HG03196 (cell line): Measurements from ENCODE around the gene ADPRH.

Experiments used
- ATAC-seq: cut with Tn5 transposase; IDR thresholded peaks from one replicate; pipeline ENCODE4 v1.9.1; 2021; ENCODE audit not compliant: unreplicated experiment

Gene ADPRH

GRCh38 chr3:119628390-119628789 is 49.1 kb downstream of the ADPRH start:
- peak; percentile 64 for ATAC-seq

- ATAC-seq: peak; percentile 43
These were observed 49.6 kb downstream of the ADPRH start for GRCh38 chr3:119628816-119629445.

GRCh38 chr3:119630128-119630879 is 51.0 kb downstream of the ADPRH start:
- no peak for ATAC-seq

DNA sequence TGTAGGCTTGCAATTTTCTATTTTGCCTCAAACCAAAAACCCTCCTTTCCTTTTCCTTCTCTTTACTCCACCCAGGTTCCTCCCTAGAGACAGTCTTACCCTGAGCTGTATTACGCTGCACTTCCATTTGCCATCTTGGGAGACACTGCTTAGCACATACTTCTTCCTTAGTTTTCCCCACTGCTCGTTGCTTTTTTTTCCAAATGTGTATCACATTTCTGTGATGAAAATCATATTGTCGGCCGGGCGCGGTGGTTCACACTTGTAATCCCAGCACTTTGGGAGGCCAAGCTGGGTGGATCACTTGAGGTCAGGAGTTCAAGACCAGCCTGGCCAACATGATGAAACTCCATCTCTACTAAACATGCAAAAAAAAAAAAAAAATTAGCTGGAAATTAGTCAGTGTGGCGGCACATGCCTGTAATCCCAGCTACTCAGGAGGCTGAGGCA is 51.6 kb downstream of the ADPRH start:
- no peak for ATAC-seq

DNA sequence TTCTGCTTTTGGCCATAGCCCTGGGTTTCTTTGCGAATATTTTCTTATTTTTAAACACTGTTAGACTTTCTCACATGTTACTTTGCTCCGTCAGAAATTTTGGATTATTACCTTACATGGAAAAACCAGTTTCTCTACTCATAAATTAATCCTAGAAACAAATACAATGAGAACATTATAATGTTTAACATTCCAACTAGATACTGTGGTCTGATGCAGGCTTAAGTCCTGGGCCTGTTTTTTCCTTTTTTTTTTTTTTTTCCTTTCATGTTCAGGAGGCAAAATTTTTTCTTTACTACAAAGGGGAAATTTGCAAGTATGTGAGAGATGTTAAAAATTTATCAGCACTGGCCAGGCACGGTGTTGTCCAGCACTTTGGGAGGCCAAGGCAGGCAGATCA is 52.2 kb downstream of the ADPRH start:
- ATAC-seq: no peak

- no peak for ATAC-seq
These were observed 52.9 kb downstream of the ADPRH start for GRCh38 chr3:119632216-119632615.

DNA sequence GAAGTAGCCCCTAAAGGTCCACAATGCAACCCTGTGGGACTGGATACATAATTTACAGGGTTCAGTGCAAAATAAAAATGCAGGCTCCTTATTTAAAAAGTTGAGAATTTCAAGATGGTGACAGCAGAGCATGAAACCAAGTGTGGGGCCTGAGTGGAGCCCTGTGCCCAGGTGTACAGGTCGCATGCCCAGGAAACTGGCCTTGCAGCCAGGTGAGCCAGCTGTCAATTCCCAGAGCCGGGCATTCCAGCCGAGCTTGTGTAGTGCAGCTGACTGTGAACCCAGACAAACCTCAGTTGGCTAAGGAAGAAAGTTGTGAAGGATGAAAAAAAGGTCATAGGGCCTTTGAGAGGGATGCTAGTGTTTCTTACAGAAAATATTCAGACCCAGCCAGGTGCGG is 53.5 kb downstream of the ADPRH start:
- ATAC-seq: no peak

- no peak for ATAC-seq
These were observed 56.4 kb downstream of the ADPRH start for GRCh38 chr3:119635719-119636118.

GRCh38 chr3:119636249-119636648 is 57.0 kb downstream of the ADPRH start:
- ATAC-seq: no peak

DNA sequence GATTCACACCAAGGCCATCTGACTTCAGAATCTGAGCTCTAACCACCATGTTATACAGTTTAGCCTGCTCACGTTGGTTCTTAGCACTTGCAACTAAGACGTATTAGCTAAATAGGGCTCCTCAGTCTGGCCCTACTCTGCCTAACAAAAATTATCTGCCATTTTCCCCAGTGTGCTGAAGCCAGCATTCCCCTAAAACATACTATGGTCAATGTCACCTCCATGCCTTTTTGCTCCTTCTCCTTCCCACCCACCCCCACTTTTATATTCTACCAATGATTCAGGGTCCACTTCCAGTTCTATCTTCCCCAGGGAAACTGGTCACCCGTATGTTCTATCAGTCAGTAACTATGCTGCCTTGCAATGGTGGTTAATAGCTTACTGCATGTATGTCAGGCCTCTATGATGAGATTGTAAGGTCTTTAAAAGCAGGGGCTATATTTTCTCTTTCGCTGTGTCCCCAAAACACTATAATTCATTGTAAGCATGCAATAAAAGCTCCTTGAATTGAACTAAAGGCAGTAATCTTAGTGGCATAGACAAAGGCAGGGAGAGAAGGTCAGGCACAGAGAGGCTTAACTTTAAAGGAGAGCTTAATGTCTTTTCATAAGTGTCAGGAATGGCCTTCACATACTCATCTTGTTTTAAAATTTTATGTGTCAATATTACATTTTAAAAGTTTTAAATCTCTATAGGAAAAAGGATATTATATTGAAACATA is 57.8 kb downstream of the ADPRH start:
- no peak for ATAC-seq

DNA sequence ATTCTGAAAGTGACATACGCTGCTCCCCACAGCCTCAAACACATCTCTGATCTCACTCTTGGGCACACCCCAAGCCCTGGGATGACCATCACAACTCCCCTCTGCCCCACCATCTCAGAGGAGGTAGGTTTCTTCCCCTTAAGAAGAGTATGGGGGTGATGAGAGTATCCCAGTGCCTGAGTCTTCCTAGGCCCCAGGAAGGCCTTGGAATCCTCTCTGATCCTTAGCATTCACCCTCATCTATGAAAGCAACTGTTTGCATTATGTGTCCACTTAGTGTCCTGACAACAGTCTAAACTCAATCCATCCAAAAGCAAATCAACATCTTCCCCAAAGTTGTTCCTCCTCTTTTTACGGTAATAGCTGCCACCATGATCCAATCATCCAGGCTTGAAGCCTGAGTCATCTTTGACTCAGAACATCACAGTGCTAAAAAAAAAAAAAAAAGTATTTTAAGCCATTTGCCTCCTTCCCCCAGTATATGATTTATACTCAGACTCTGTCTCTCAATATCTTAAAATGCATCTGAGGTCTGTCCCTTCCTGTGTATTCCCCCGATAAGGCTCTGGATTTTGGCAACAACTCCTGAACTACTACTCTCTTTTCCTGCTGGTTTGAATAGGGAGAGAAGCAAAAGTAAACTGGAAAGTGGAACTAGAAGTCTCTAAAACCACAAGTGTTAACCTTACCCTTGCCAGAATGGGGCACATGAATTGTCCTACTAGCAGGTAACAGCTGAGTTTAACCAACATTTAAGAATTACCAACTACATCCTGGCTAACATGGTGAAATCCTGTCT is 58.6 kb downstream of the ADPRH start:
- ATAC-seq: peak; percentile 37
